ENCODE results near the gene UBE2Z. TPM values are rescaled to one million over a fixed set of nuclear protein-coding genes. Genes with fewer than 3 reads are reported as not detected.

UBE2Z gene
- total RNA-seq, 5 donors from 2014 or later (not counting 1 experiment from before 2014, with no cell fraction given) = 78.2 to 98.4 (median 91.6) TPM

DNA sequence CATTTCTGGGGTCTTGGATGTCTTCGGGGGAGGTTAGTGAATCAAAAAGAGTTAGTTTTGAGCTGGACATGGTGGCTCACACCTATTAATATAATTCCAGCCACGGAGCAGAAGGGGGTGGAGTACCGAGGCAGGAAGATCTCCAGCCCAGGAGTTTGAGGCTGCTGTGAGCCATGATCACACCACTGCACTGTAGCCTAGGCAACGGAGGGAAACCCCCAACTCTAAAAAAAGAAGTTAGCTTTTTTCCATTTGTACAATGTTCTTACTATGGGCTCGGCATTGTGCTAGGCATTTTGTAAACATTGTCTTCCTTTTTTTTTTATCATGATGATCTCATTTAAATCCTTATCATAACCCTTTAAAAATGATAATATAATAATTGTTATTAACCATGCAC lies 44.7 kb downstream of the UBE2Z start:
- DNase-seq (no peak), ATAC-seq (replicated peaks in 1 of 4) (no peak)
- ChIA-PET POLR2A (no interaction called here), CTCF (interaction anchor here in 1 of 2 donors (0.6 to 1.3 kb wide), 2 partner anchors 68 to 80 kb away, joined by 3 to 4 read pairs; no protein-coding TSS in a partner anchor)
- H3K4me3 ChIP-seq (ENCODE audit: control insufficient read depth in 1 of 2, extremely low read depth in 1 of 2, low read length in 1 of 2) = no peak overlapping the region
- H3K4me1 ChIP-seq (ENCODE audit: control insufficient read depth in 1 of 2, extremely low read depth in 1 of 2, insufficient read depth in 2 of 2, low read length in 2 of 2) = peaks cover 0 to 10% of the 10 kb centered on the region in 2 experiments
- peaks cover 0 to 3% (median 0%) of the 10 kb centered on the region in 3 donors for H3K4me1 Mint-ChIP-seq
- H3K36me3 ChIP-seq (ENCODE audit: control insufficient read depth in 2 of 2, extremely low read depth in 1 of 2, insufficient read depth in 1 of 2, low read length in 1 of 2) = no peaks in the 10 kb centered on the region
- H3K27me3 Mint-ChIP-seq = peaks cover 23 to 24% of the 10 kb centered on the region in 2 donors
- no peak overlapping the region for H3K27ac Mint-ChIP-seq
- no peaks in the 10 kb centered on the region for H3K9me3 ChIP-seq
- H3K9me3 Mint-ChIP-seq = no peaks in the 10 kb centered on the region
- 17% methylated on average over 1 of the region's 5 CpGs for WGBS (ENCODE audit: insufficient coverage)
- H3K36me3 Mint-ChIP-seq = no peaks in the 10 kb centered on the region
- no peak overlapping the region for H3K27ac ChIP-seq (ENCODE audit: low read length)
- H3K27me3 ChIP-seq (replicated peaks in 1 of 2; ENCODE audit: control insufficient read depth in 2 of 2, extremely low read depth in 1 of 2, insufficient read depth in 2 of 2, low read length in 1 of 2) = peaks cover 0 to 34% of the 10 kb centered on the region in 2 experiments
- H3K4me3 Mint-ChIP-seq = no peak overlapping the region

DNA sequence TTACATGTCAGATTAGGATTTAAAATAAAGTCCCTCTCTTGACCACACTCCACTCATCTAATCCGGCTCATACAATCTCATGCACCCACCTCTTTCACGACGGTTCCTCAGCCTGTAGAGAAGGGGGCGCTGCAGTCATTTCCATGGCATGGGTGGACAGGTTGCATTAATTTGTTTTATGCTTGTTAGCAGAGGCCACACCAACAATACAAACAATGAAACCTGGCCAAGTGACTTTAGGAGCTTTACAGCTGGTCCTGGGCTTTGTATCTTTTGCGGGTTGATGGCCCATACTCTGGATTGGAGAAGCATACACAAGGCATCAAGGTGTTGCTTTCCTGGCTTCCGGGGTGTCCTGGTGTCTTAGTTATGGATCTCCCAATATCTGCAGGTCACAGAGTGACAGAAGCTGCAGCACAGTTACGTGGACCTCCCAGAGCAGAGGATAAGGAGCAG lies 46.1 kb downstream of the UBE2Z start:
- DNase-seq = no peak
- WGBS (ENCODE audit: insufficient coverage) = 95% methylated on average over 2 of the region's 7 CpGs
- no peaks in the 10 kb centered on the region for H3K36me3 ChIP-seq (ENCODE audit: control insufficient read depth in 2 of 2, extremely low read depth in 1 of 2, insufficient read depth in 1 of 2, low read length in 1 of 2)
- peaks cover 30 to 32% of the 10 kb centered on the region in 2 donors for H3K27me3 Mint-ChIP-seq
- CTCF ChIA-PET = interaction anchor here in 1 of 2 donors (0.6 kb wide), 1 partner anchor 51 kb away, joined by 8 read pairs; no protein-coding TSS in a partner anchor
- no peaks in the 10 kb centered on the region for H3K9me3 Mint-ChIP-seq
- H3K4me3 Mint-ChIP-seq = no peak overlapping the region
- H3K4me3 ChIP-seq (ENCODE audit: control insufficient read depth in 1 of 2, extremely low read depth in 1 of 2, low read length in 1 of 2) = no peak overlapping the region
- H3K36me3 Mint-ChIP-seq = no peaks in the 10 kb centered on the region
- no peak overlapping the region for H3K27ac ChIP-seq (ENCODE audit: low read length)
- peaks cover 0 to 3% (median 0%) of the 10 kb centered on the region in 3 donors for H3K4me1 Mint-ChIP-seq
- no peak overlapping the region for H3K27ac Mint-ChIP-seq
- H3K4me1 ChIP-seq (ENCODE audit: control insufficient read depth in 1 of 2, extremely low read depth in 1 of 2, insufficient read depth in 2 of 2, low read length in 2 of 2) = peaks cover 0 to 10% of the 10 kb centered on the region in 2 experiments
- no peaks in the 10 kb centered on the region for H3K9me3 ChIP-seq
- POLR2A ChIA-PET = no interaction called here
- peaks cover 2 to 41% of the 10 kb centered on the region in 2 experiments for H3K27me3 ChIP-seq (replicated peaks in 1 of 2; ENCODE audit: control insufficient read depth in 2 of 2, extremely low read depth in 1 of 2, insufficient read depth in 2 of 2, low read length in 1 of 2)
- ATAC-seq (replicated peaks in 1 of 4) = no peak

DNA sequence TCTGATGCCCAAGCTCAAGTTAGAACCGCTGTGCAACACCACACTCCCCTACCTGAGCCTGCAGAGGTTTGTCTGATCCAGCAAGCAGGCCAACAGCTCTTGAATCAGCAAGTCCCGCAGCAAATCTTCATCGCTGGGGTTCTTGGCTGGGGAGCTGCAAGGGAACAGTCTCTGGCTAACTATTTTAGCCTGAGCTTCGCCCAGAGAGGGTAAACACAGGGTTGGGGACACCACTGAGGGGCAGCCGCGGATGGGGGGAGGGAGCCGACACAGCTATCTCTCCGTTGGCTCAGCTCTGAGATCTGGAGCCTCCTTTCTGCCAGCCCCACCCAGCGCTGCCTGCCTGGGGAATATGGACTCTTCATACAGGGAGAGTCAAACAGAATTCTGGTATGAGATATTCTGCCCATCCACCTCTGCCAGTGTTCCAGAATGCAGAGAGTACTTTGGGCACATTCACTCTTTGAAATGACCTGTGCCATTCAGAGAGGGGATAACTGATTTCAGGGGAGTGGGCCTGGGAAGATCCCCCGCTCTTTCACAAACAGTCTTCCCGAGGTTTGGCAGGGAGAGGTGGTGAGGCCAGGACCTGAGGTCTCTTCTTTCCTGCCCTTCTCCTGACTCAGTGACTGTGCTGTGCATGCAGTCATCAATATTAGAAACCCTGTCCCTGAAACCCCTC lies 52.8 kb downstream of the UBE2Z start:
- CTCF ChIA-PET = no interaction called here
- Mint-ChIP-seq H3K27ac (no peak overlapping the region), H3K4me3 (no peak overlapping the region), H3K27me3 (peaks cover 39 to 49% of the 10 kb centered on the region in 2 donors), H3K36me3 (no peaks in the 10 kb centered on the region), H3K9me3 (no peaks in the 10 kb centered on the region), H3K4me1 (no peaks in the 10 kb centered on the region)
- Histone ChIP-seq H3K4me3 (ENCODE audit: control insufficient read depth in 1 of 2, extremely low read depth in 1 of 2, low read length in 1 of 2) (no peak overlapping the region), H3K4me1 (ENCODE audit: control insufficient read depth in 1 of 2, extremely low read depth in 1 of 2, insufficient read depth in 2 of 2, low read length in 2 of 2) (peaks cover 0 to 10% of the 10 kb centered on the region in 2 experiments), H3K27ac (ENCODE audit: low read length) (no peak overlapping the region), H3K9me3 (no peaks in the 10 kb centered on the region), H3K27me3 (replicated peaks in 1 of 2; ENCODE audit: control insufficient read depth in 2 of 2, extremely low read depth in 1 of 2, insufficient read depth in 2 of 2, low read length in 1 of 2) (peaks cover 4 to 52% of the 10 kb centered on the region in 2 experiments), H3K36me3 (ENCODE audit: control insufficient read depth in 2 of 2, extremely low read depth in 1 of 2, insufficient read depth in 1 of 2, low read length in 1 of 2) (no peaks in the 10 kb centered on the region)
- no peak for DNase-seq
- POLR2A ChIA-PET = no interaction called here
- ATAC-seq (replicated peaks in 1 of 4) = no peak
- 32% methylated on average over 5 of the region's 11 CpGs for WGBS (ENCODE audit: insufficient coverage)

DNA sequence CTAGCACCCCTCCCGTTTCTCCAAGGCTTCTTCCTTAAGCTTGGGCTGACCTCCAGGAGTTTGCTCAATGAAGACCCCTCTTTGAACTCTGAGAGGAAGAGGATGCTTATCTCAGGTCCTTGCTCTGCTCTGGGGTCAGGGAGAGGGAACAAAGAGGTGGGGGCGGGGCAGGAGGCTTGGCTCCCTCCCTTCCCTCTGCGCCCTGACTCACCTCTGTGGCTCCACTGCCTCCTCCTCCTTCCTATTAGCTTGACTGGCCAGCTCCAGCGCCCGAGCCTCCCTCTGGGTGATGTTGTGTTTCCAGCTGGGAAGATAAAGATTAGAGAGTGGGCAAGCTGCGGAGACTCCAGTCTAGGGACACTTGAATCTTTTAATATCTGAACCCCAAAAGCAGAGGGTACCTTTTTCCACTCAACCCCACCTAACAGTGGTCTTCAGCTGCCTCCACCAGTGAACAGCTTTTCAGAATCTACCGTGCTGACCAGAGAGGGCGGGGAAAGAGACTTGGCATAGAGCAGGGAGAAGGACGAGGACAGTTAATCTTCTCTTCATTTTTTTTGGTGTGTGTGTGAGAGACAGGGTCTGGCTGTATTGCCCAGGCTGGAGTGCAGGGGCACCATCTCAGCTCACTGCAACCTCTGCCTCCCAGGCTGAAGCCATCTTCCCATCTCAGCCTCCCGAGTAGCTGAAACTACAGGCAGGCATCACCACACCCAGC lies 53.5 kb downstream of the UBE2Z start:
- 80% methylated on average over 1 of the region's 10 CpGs for WGBS (ENCODE audit: insufficient coverage)
- H3K27ac Mint-ChIP-seq = no peak overlapping the region
- Histone ChIP-seq H3K9me3 (no peaks in the 10 kb centered on the region), H3K27ac (ENCODE audit: low read length) (no peak overlapping the region), H3K4me3 (ENCODE audit: control insufficient read depth in 1 of 2, extremely low read depth in 1 of 2, low read length in 1 of 2) (no peak overlapping the region), H3K4me1 (ENCODE audit: control insufficient read depth in 1 of 2, extremely low read depth in 1 of 2, insufficient read depth in 2 of 2, low read length in 2 of 2) (peaks cover 0 to 7% of the 10 kb centered on the region in 2 experiments), H3K27me3 (replicated peaks in 1 of 2; ENCODE audit: control insufficient read depth in 2 of 2, extremely low read depth in 1 of 2, insufficient read depth in 2 of 2, low read length in 1 of 2) (peaks cover 4 to 54% of the 10 kb centered on the region in 2 experiments), H3K36me3 (ENCODE audit: control insufficient read depth in 2 of 2, extremely low read depth in 1 of 2, insufficient read depth in 1 of 2, low read length in 1 of 2) (no peaks in the 10 kb centered on the region)
- ChIA-PET CTCF (interaction anchor here in 1 of 2 donors (1.1 kb wide), 1 partner anchor 16 kb away, joined by 3 read pairs; no protein-coding TSS in a partner anchor), POLR2A (no interaction called here)
- DNase-seq = no peak
- H3K27me3 Mint-ChIP-seq = peaks cover 39 to 47% of the 10 kb centered on the region in 2 donors
- H3K4me3 Mint-ChIP-seq = no peak overlapping the region
- no peak for ATAC-seq (replicated peaks in 1 of 4)
- H3K36me3 Mint-ChIP-seq = no peaks in the 10 kb centered on the region
- no peaks in the 10 kb centered on the region for H3K9me3 Mint-ChIP-seq
- no peaks in the 10 kb centered on the region for H3K4me1 Mint-ChIP-seq

DNA sequence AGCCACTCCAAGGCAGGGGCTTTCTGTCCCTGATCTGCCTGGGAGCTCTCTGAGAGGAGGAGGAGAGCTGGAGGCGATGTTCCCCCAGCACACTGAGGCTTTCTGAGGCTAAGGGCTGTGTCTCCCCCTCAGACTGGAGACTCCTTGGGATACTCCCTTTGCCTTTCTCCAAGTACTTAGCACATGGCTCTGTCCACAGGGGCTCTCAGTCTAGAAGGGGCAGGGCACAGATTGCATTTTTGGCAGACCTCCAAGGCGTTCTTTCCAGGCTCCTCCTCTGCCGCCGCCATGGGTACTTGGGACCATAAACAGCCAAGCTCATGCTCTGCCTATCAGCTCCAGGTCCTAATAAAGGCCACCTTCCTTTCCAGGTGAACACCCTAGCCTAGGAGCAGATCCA lies 62.0 kb downstream of the UBE2Z start:
- Histone ChIP-seq H3K4me1 (ENCODE audit: control insufficient read depth in 1 of 2, extremely low read depth in 1 of 2, insufficient read depth in 2 of 2, low read length in 2 of 2) (no peaks in the 10 kb centered on the region), H3K36me3 (ENCODE audit: control insufficient read depth in 2 of 2, extremely low read depth in 1 of 2, insufficient read depth in 1 of 2, low read length in 1 of 2) (no peaks in the 10 kb centered on the region), H3K4me3 (ENCODE audit: control insufficient read depth in 1 of 2, extremely low read depth in 1 of 2, low read length in 1 of 2) (no peak overlapping the region), H3K27me3 (replicated peaks in 1 of 2; ENCODE audit: control insufficient read depth in 2 of 2, extremely low read depth in 1 of 2, insufficient read depth in 2 of 2, low read length in 1 of 2) (peaks cover 0 to 63% of the 10 kb centered on the region in 2 experiments), H3K27ac (ENCODE audit: low read length) (no peak overlapping the region), H3K9me3 (no peaks in the 10 kb centered on the region)
- peaks cover 46 to 59% of the 10 kb centered on the region in 2 donors for H3K27me3 Mint-ChIP-seq
- no peaks in the 10 kb centered on the region for H3K9me3 Mint-ChIP-seq
- ATAC-seq (replicated peaks in 1 of 4) (no peak), DNase-seq (no peak)
- H3K36me3 Mint-ChIP-seq = no peaks in the 10 kb centered on the region
- no peak overlapping the region for H3K27ac Mint-ChIP-seq
- H3K4me1 Mint-ChIP-seq = no peaks in the 10 kb centered on the region
- 80% methylated on average over 1 of the region's 4 CpGs for WGBS (ENCODE audit: insufficient coverage)
- POLR2A ChIA-PET = no interaction called here
- H3K4me3 Mint-ChIP-seq = no peak overlapping the region
- CTCF ChIA-PET = no interaction called here

DNA sequence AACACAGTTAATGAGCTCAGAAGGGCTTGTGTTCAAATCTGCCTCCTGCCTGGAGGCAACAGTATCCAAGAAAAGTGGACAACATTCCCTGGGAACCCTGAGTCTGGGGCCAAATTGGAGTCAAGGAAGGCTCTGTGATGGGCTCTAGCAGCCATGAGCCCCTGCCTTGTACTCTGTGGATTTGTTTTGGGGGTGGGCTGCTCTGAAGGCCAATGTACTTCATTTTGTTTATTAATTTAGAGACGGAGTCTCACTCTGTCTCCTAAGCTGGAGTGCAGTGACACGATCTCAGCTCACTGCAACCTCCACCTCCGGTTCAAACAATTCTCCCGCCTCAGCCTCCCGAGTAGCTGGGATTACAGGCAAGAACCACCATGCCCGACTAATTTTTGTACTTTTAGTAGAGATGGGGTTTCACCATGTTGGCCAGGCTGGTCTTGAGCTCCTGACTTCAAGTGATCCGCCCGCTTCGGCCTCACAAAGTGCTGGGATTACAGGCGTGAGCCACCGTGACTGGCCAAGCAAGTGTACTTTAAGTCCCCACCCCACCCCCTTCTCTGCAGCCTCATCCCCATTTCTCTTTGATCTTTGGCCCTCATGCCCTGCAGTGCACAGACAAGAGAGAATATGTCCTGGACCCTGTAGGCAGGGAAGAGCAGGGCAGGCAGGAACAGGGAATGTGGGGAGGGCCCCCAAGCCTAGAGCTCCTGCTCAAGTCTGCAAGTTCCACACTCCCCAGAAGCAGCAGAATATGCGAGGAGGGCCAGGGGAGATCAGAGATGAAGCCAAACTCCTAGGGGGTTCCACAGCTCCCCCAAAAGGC lies 62.9 kb downstream of the UBE2Z start:
- Histone ChIP-seq H3K4me3 (ENCODE audit: control insufficient read depth in 1 of 2, extremely low read depth in 1 of 2, low read length in 1 of 2) (no peak overlapping the region), H3K27ac (ENCODE audit: low read length) (no peak overlapping the region), H3K9me3 (no peaks in the 10 kb centered on the region), H3K27me3 (replicated peaks in 1 of 2; ENCODE audit: control insufficient read depth in 2 of 2, extremely low read depth in 1 of 2, insufficient read depth in 2 of 2, low read length in 1 of 2) (peaks cover 0 to 64% of the 10 kb centered on the region in 2 experiments), H3K4me1 (ENCODE audit: control insufficient read depth in 1 of 2, extremely low read depth in 1 of 2, insufficient read depth in 2 of 2, low read length in 2 of 2) (no peaks in the 10 kb centered on the region), H3K36me3 (ENCODE audit: control insufficient read depth in 2 of 2, extremely low read depth in 1 of 2, insufficient read depth in 1 of 2, low read length in 1 of 2) (no peaks in the 10 kb centered on the region)
- peaks cover 42 to 57% of the 10 kb centered on the region in 2 donors for H3K27me3 Mint-ChIP-seq
- 82% methylated on average over 2 of the region's 12 CpGs for WGBS (ENCODE audit: insufficient coverage)
- no peak overlapping the region for H3K4me3 Mint-ChIP-seq
- H3K36me3 Mint-ChIP-seq = no peaks in the 10 kb centered on the region
- CTCF ChIA-PET = no interaction called here
- no peak for DNase-seq
- H3K27ac Mint-ChIP-seq = no peak overlapping the region
- no peaks in the 10 kb centered on the region for H3K9me3 Mint-ChIP-seq
- ATAC-seq (replicated peaks in 1 of 4) = no peak
- POLR2A ChIA-PET = interaction anchor here in 1 of 2 donors (0.7 kb wide), 1 partner anchor 1152 kb away, joined by 4 read pairs; no protein-coding TSS in a partner anchor
- no peaks in the 10 kb centered on the region for H3K4me1 Mint-ChIP-seq

Data from T-cell (primary cell).